HL-60 (cell line): ENCODE data around the gene FOXP4.

ENCODE experiments used
- CTCF ChIP-seq: IDR thresholded peaks from one replicate; pipeline ENCODE4 v1.5.1; 2011; ENCODE audit warnings: low read length, control low read depth, inconsistent platforms; ENCODE audit not compliant: insufficient read depth
- POLR2AphosphoS5 ChIP-seq: IDR thresholded peaks from 2 replicates; pipeline ENCODE4 v1.6.1; 2012; ENCODE audit warnings: low read depth
- REST ChIP-seq: IDR thresholded peaks from 2 replicates; pipeline ENCODE4 v1.6.1; 2012; ENCODE audit warnings: low read depth; ENCODE audit not compliant: insufficient replicate concordance
- SPI1 ChIP-seq: IDR thresholded peaks from 2 replicates; pipeline ENCODE4 v1.6.1; 2012; ENCODE audit warnings: low read depth, mild to moderate bottlenecking, borderline replicate concordance

- TF ChIP-seq CTCF (no peak), POLR2AphosphoS5 (no peak), REST (no peak), SPI1 (no peak)
Observed at GRCh38 chr6:41648921-41649320, 102.7 kb downstream of the FOXP4 start.
